Common myeloid progenitor, CD34-positive (primary cell): Measurements from ENCODE around the gene GSDMA.

Experiments used
- CTCF ChIA-PET: fragments of 350-600 bp; sonication (Branson Sonifier 250); formaldehyde crosslinking; loops from one replicate; lab custom pipeline; 2021; ENCODE audit warnings: antibody characterized with exemption; lab: Charles Lee
- POLR2A ChIA-PET: fragments of 350-600 bp; sonication (Branson Sonifier 250); formaldehyde crosslinking; loops from one replicate; lab custom pipeline; 2021; ENCODE audit warnings: antibody characterized with exemption; lab: Charles Lee
- DNase-seq, 3 donors: peaks; one replicate each; pipeline versions ENCODE4 v3.0.0 to v3.0.0-alpha.2; 2013
- H3K27ac ChIP-seq, 2 experiments: 1 replicate in 1 of 2; 2 replicates in 1 of 2; pipeline ENCODE4 v1.7.0; 2013; ENCODE audit warnings: inconsistent platforms in 2 of 2, low read length in 2 of 2, mild to moderate bottlenecking in 2 of 2, low read depth in 1 of 2, moderate library complexity in 1 of 2; ENCODE audit not compliant: severe bottlenecking in 2 of 2, insufficient read depth in 1 of 2, poor library complexity in 1 of 2
- H3K27me3 ChIP-seq, 5 experiments: replicated peaks in 2 of 5; 1 replicate in 3 of 5; 2 replicates in 2 of 5; pipeline versions ENCODE4 v1.6.1 to v1.7.0; 2013; ENCODE audit warnings: low read length in 4 of 5, mild to moderate bottlenecking in 2 of 5, moderate library complexity in 2 of 5, inconsistent platforms in 1 of 5; ENCODE audit not compliant: insufficient read depth in 5 of 5, control insufficient read depth in 4 of 5
- H3K36me3 ChIP-seq, 4 experiments: 1 replicate in 2 of 4; 2 replicates in 2 of 4; pipeline versions ENCODE4 v1.6.1 to v1.7.0; 2013; ENCODE audit warnings: low read length in 3 of 4, control low read depth in 1 of 4, mild to moderate bottlenecking in 1 of 4; ENCODE audit not compliant: control insufficient read depth in 4 of 4, insufficient read depth in 4 of 4
- H3K4me1 ChIP-seq, 4 experiments: 1 replicate in 3 of 4; 2 replicates in 1 of 4; pipeline versions ENCODE4 v1.6.1 to v1.7.1; 2013; ENCODE audit warnings: low read length in 3 of 4, mild to moderate bottlenecking in 3 of 4, control low read depth in 1 of 4, inconsistent platforms in 1 of 4, moderate library complexity in 1 of 4; ENCODE audit not compliant: control insufficient read depth in 4 of 4, insufficient read depth in 4 of 4; ENCODE audit errors: control extremely low read depth in 1 of 4
- H3K4me3 ChIP-seq, 7 experiments: 1 replicate in 4 of 7; 2 replicates in 3 of 7; pipeline versions ENCODE4 v1.5.1 to v1.7.0; 2013; ENCODE audit warnings: mild to moderate bottlenecking in 7 of 7, low read length in 6 of 7, moderate library complexity in 6 of 7, inconsistent platforms in 2 of 7, low read depth in 2 of 7, control low read depth in 1 of 7; ENCODE audit not compliant: insufficient read depth in 4 of 7, control insufficient read depth in 1 of 7; ENCODE audit errors: extremely low read depth in 1 of 7
- H3K9me3 ChIP-seq, 5 experiments: 1 replicate in 4 of 5; 2 replicates in 1 of 5; pipeline versions ENCODE4 v1.6.1 to v1.7.1; 2013; ENCODE audit warnings: low read length in 4 of 5, mild to moderate bottlenecking in 2 of 5, inconsistent platforms in 1 of 5, low read depth in 1 of 5, moderate library complexity in 1 of 5; ENCODE audit not compliant: control insufficient read depth in 4 of 5, insufficient read depth in 2 of 5; ENCODE audit errors: control extremely low read depth in 1 of 5
- WGBS: methylation state at CpG from one replicate; pipeline ENCODE4 v1.1.5; 2013; ENCODE audit not compliant: insufficient coverage; 5-methylcytosine and 5-hydroxymethylcytosine counted together

Gene GSDMA

GRCh38 chr17:40018211-40019121 lies 55.7 kb downstream of the GSDMA start:
- DNase-seq = no peak
- peaks cover 0 to 49% (median 32%) of the 10 kb centered on the region in 4 experiments for H3K36me3 ChIP-seq
- H3K4me3 ChIP-seq = no peak overlapping the region
- H3K9me3 ChIP-seq = no peaks in the 10 kb centered on the region
- peaks cover 0 to 14% (median 10%) of the 10 kb centered on the region in 4 experiments for H3K4me1 ChIP-seq
- H3K27me3 ChIP-seq = no peaks in the 10 kb centered on the region
- 84% methylated on average over 7 of the region's 15 CpGs for WGBS
- CTCF ChIA-PET = interaction anchor here (0.7 to 10.5 kb wide), 7 partner anchors 8 to 145 kb away, joined by 3 to 113 read pairs (median 4); no protein-coding TSS in a partner anchor
- H3K27ac ChIP-seq = no peak overlapping the region
- POLR2A ChIA-PET = no interaction called here

- Histone ChIP-seq H3K36me3 (peaks cover 0 to 56% (median 37%) of the 10 kb centered on the region in 4 experiments), H3K4me3 (no peak overlapping the region), H3K9me3 (no peaks in the 10 kb centered on the region), H3K27me3 (no peaks in the 10 kb centered on the region), H3K27ac (no peak overlapping the region), H3K4me1 (peaks cover 0 to 17% (median 10%) of the 10 kb centered on the region in 4 experiments)
- POLR2A ChIA-PET = no interaction called here
- DNase-seq = no peak
- CTCF ChIA-PET = interaction anchor here (0.7 to 10.5 kb wide), 3 partner anchors 7 to 146 kb away, joined by 4 to 113 read pairs (median 4); no protein-coding TSS in a partner anchor
- 95% methylated on average over 17 of the region's 24 CpGs for WGBS
These were observed 56.6 kb downstream of the GSDMA start for GRCh38 chr17:40019140-40019991.

- H3K4me1 ChIP-seq = peaks cover 0 to 15% (median 9%) of the 10 kb centered on the region in 4 experiments
- 97% methylated on average over 11 of the region's 13 CpGs for WGBS
- no peak overlapping the region for H3K27ac ChIP-seq
- no peaks in the 10 kb centered on the region for H3K9me3 ChIP-seq
- H3K36me3 ChIP-seq = peaks cover 0 to 62% (median 40%) of the 10 kb centered on the region in 4 experiments
- ChIA-PET CTCF (interaction anchor here (0.9 kb wide), 1 partner anchor 8 kb away, joined by 3 read pairs; no protein-coding TSS in a partner anchor), POLR2A (no interaction called here)
- no peaks in the 10 kb centered on the region for H3K27me3 ChIP-seq
- DNase-seq = no peak
- H3K4me3 ChIP-seq = no peak overlapping the region
These were observed 57.3 kb downstream of the GSDMA start for GRCh38 chr17:40020146-40020545.

- WGBS = 93% methylated on average over 8 of the region's 9 CpGs
- no peaks in the 10 kb centered on the region for H3K9me3 ChIP-seq
- H3K4me1 ChIP-seq = peaks cover 0 to 6% (median 0%) of the 10 kb centered on the region in 4 experiments
- DNase-seq = no peak
- POLR2A ChIA-PET = no interaction called here
- H3K4me3 ChIP-seq = no peak overlapping the region
- CTCF ChIA-PET = interaction anchor here (1.0 to 2.0 kb wide), 6 partner anchors 8 to 134 kb away, joined by 3 to 18 read pairs (median 4); no protein-coding TSS in a partner anchor
- no peaks in the 10 kb centered on the region for H3K27me3 ChIP-seq
- H3K27ac ChIP-seq = no peak overlapping the region
- peaks cover 8 to 76% (median 51%) of the 10 kb centered on the region in 4 experiments for H3K36me3 ChIP-seq
These were observed 58.7 kb downstream of the GSDMA start for GRCh38 chr17:40021451-40021971.

GRCh38 chr17:40022497-40022896 lies 59.7 kb downstream of the GSDMA start:
- Histone ChIP-seq H3K27ac (no peak overlapping the region), H3K4me3 (no peak overlapping the region), H3K27me3 (no peaks in the 10 kb centered on the region), H3K36me3 (peaks cover 8 to 79% (median 57%) of the 10 kb centered on the region in 4 experiments), H3K4me1 (peaks cover 0 to 6% (median 0%) of the 10 kb centered on the region in 4 experiments), H3K9me3 (no peaks in the 10 kb centered on the region)
- no peak for DNase-seq
- CTCF ChIA-PET = interaction anchor here (0.9 to 2.0 kb wide), 4 partner anchors 10 to 63 kb away, joined by 3 to 18 read pairs (median 7); no protein-coding TSS in a partner anchor
- 98% methylated on average over 9 of the region's 9 CpGs for WGBS
- POLR2A ChIA-PET = no interaction called here

GRCh38 chr17:40022961-40023541 lies 60.2 kb downstream of the GSDMA start:
- 95% methylated on average over 19 of the region's 19 CpGs for WGBS
- DNase-seq = no peak
- peaks cover 8 to 81% (median 59%) of the 10 kb centered on the region in 4 experiments for H3K36me3 ChIP-seq
- H3K4me3 ChIP-seq = no peak overlapping the region
- no peaks in the 10 kb centered on the region for H3K9me3 ChIP-seq
- ChIA-PET POLR2A (no interaction called here), CTCF (interaction anchor here (0.9 to 2.0 kb wide), 4 partner anchors 10 to 62 kb away, joined by 3 to 18 read pairs (median 7); no protein-coding TSS in a partner anchor)
- no peaks in the 10 kb centered on the region for H3K27me3 ChIP-seq
- H3K27ac ChIP-seq = no peak overlapping the region
- H3K4me1 ChIP-seq = peaks cover 0 to 6% (median 0%) of the 10 kb centered on the region in 4 experiments
